HCT116 (cell line): ENCODE data around the gene HDAC11. TPM values are rescaled to one million over a fixed set of nuclear protein-coding genes. Genes with fewer than 3 reads are reported as not detected.

Experiments
- ATAC-seq: fragments of 200-7000 bp; cut with Tn5 transposase; 2 replicates; pipeline ENCODE4 v1.9.1; 2020; ENCODE audit warnings: mild to moderate bottlenecking, moderate library complexity
- BruUV-seq: library from RNA; stranded (reverse); fragments of 400-500 nt; replicated peaks from 2 replicates; lab custom pipeline; 2021; lab: Mats Ljungman, UMichigan
- CTCF ChIA-PET: fragments of 300-600 bp; sonication (Branson Sonifier 250); formaldehyde crosslinking; loops from one replicate; lab custom pipeline; 2021; ENCODE audit warnings: antibody characterized with exemption; lab: Charles Lee
- POLR2A ChIA-PET: fragments of 300-600, 350-600 bp; sonication (Branson Sonifier 250); formaldehyde crosslinking; loops from one replicate; lab custom pipeline; 2021; ENCODE audit warnings: antibody characterized with exemption; lab: Charles Lee
- RAD21 ChIA-PET, 2 experiments: fragments of 300-600 bp; sonication (Branson Sonifier 250); formaldehyde crosslinking; loops; one replicate each; lab custom pipeline; 2023; ENCODE audit warnings: low total read pairs in 2 of 2; ENCODE audit not compliant: uncharacterized antibody in 2 of 2, unreplicated experiment in 2 of 2, low non-redundant PET in 1 of 2; lab: Charles Lee
- DNase-seq: peaks from one replicate; pipeline ENCODE4 v3.0.0-alpha.2; 2010; ENCODE audit warnings: low read depth, low spot score
- H2AFZ ChIP-seq: fragments of 200-600 bp; shearing (Covaris generic), sonication (generic); 2 replicates; pipeline ENCODE4 v1.6.1; 2017; ENCODE audit warnings: low read depth, mixed run types, mixed read lengths, antibody characterized with exemption, low read length; ENCODE audit not compliant: poor library complexity, severe bottlenecking
- H3K27ac ChIP-seq: 2 replicates; pipeline ENCODE4 v1.5.1; 2012; ENCODE audit warnings: low read depth, low read length
- H3K27me3 ChIP-seq: fragments of 200-600 bp; sonication (generic); 2 replicates; pipeline ENCODE4 v1.6.1; 2016; ENCODE audit warnings: mixed run types, low read length, mixed read lengths; ENCODE audit not compliant: insufficient read depth
- H3K36me3 ChIP-seq, 2 experiments: fragments of 200-500 bp in 1 of 2; fragments of 200-600 bp in 1 of 2; sonication (Bioruptor generic) in 1 of 2; sonication (generic) in 1 of 2; 2 replicates each; pipeline versions ENCODE4 v1.5.1 to v1.6.1; 2014 to 2016; ENCODE audit warnings: low read length in 2 of 2, inconsistent platforms in 1 of 2, mixed read lengths in 1 of 2, mixed run types in 1 of 2; ENCODE audit not compliant: insufficient read depth in 2 of 2, control insufficient read depth in 1 of 2
- H3K4me1 ChIP-seq, 2 experiments: fragments of 200-600 bp in 1 of 2; sonication (generic) in 1 of 2; 2 replicates each; pipeline versions ENCODE4 v1.5.1 to v1.6.1; 2012 to 2017; ENCODE audit warnings: low read length in 2 of 2, inconsistent platforms in 1 of 2, mild to moderate bottlenecking in 1 of 2, mixed read lengths in 1 of 2, mixed run types in 1 of 2, moderate library complexity in 1 of 2; ENCODE audit not compliant: insufficient read depth in 2 of 2, control insufficient read depth in 1 of 2
- H3K4me2 ChIP-seq: fragments of 200-600 bp; sonication (generic); 2 replicates; pipeline ENCODE4 v1.6.1; 2017; ENCODE audit warnings: mixed run types, low read length, mixed read lengths
- H3K4me3 ChIP-seq, 2 experiments: fragments of 200-600 bp in 1 of 2; sonication (generic) in 1 of 2; replicated peaks in 1 of 2; 2 replicates each; pipeline ENCODE4 v1.5.1; 2011 to 2016; ENCODE audit warnings: low read length in 2 of 2, control low read depth in 1 of 2, low read depth in 1 of 2, mild to moderate bottlenecking in 1 of 2, mixed read lengths in 1 of 2, mixed run types in 1 of 2
- H3K79me2 ChIP-seq: fragments of 200-600 bp; sonication (generic); 2 replicates; pipeline ENCODE4 v1.6.1; 2017; ENCODE audit warnings: mild to moderate bottlenecking, mixed run types, low read length, moderate library complexity, mixed read lengths; ENCODE audit not compliant: insufficient read depth
- H3K9ac ChIP-seq: fragments of 200-600 bp; sonication (generic); 2 replicates; pipeline ENCODE4 v1.6.1; 2016; ENCODE audit warnings: low read length, mixed read lengths
- H3K9me2 ChIP-seq: fragments of 200-600 bp; sonication (generic), shearing (Covaris generic); 2 replicates; pipeline ENCODE4 v1.6.1; 2017; ENCODE audit warnings: mixed run types, mild to moderate bottlenecking, moderate library complexity; ENCODE audit not compliant: insufficient read depth
- H3K9me3 ChIP-seq, 2 experiments: fragments of 200-500 bp in 1 of 2; fragments of 200-600 bp in 1 of 2; sonication (Bioruptor generic) in 1 of 2; sonication (generic) in 1 of 2; 2 replicates each; pipeline ENCODE4 v1.6.1; 2014 to 2017; ENCODE audit warnings: low read length in 2 of 2, mixed read lengths in 2 of 2, inconsistent platforms in 1 of 2, low read depth in 1 of 2, mild to moderate bottlenecking in 1 of 2, mixed run types in 1 of 2, moderate library complexity in 1 of 2; ENCODE audit not compliant: control insufficient read depth in 1 of 2, insufficient read depth in 1 of 2
- H4K20me1 ChIP-seq: fragments of 200-600 bp; sonication (generic), shearing (Covaris generic); 2 replicates; pipeline ENCODE4 v1.6.1; 2017; ENCODE audit warnings: mixed run types, mild to moderate bottlenecking, moderate library complexity; ENCODE audit not compliant: insufficient read depth
- CEBPB ChIP-seq: IDR thresholded peaks from 2 replicates; pipeline ENCODE4 v1.6.1; 2012; ENCODE audit warnings: low read depth
- ELF1 ChIP-seq: IDR thresholded peaks from 2 replicates; pipeline ENCODE4 v1.6.1; 2012; ENCODE audit warnings: low read depth, borderline replicate concordance
- EZH2phosphoT487 ChIP-seq: fragments of 200-600 bp; IDR thresholded peaks from 2 replicates; pipeline ENCODE4 v1.6.1; 2018; ENCODE audit warnings: antibody characterized with exemption, borderline replicate concordance
- FOSL1 ChIP-seq: IDR thresholded peaks from 2 replicates; pipeline ENCODE4 v1.6.1; 2012; ENCODE audit warnings: low read depth
- JUND ChIP-seq: IDR thresholded peaks from 2 replicates; pipeline ENCODE4 v1.6.1; 2012
- POLR2A ChIP-seq: IDR thresholded peaks from 2 replicates; pipeline ENCODE4 v1.7.0; 2011; ENCODE audit warnings: borderline replicate concordance; ENCODE audit not compliant: insufficient read depth, insufficient read length; ENCODE audit errors: extremely low read depth
- RAD21 ChIP-seq: IDR thresholded peaks from 2 replicates; pipeline ENCODE4 v1.6.1; 2012; ENCODE audit warnings: low read depth, mild to moderate bottlenecking
- SIN3A ChIP-seq: IDR thresholded peaks from 2 replicates; pipeline ENCODE4 v1.6.1; 2012; ENCODE audit warnings: low read depth
- SP1 ChIP-seq: IDR thresholded peaks from 2 replicates; pipeline ENCODE4 v1.6.1; 2012; ENCODE audit warnings: low read depth
- SRF ChIP-seq: IDR thresholded peaks from 2 replicates; pipeline ENCODE4 v1.6.1; 2012; ENCODE audit warnings: low read depth
- TCF7L2 ChIP-seq: IDR thresholded peaks from 2 replicates; pipeline ENCODE4 v1.7.0; 2011; ENCODE audit warnings: borderline replicate concordance, inconsistent platforms; ENCODE audit not compliant: insufficient read depth, insufficient read length; ENCODE audit errors: extremely low read depth
- ZFX ChIP-seq: fragments of 450-650 bp; IDR thresholded peaks from 2 replicates; pipeline ENCODE4 v1.6.1; 2017
- ZNF274 ChIP-seq: fragments of 200-500 bp; sonication (Bioruptor generic); IDR thresholded peaks from 2 replicates; pipeline ENCODE4 v1.6.1; 2014; ENCODE audit warnings: mild to moderate bottlenecking, low read depth, low read length, inconsistent platforms
- intact Hi-C: fragments of 100-400 bp; cut with micrococcal nuclease; formaldehyde crosslinking; loops from 2 replicates; pipeline ENCODE4 v1.10.0; 2022
- total RNA-seq: library from RNA; stranded (reverse); gene quantifications from one replicate; pipeline ENCODE4 v1.2.1, GENCODE V29; 2021; ENCODE audit not compliant: unreplicated experiment
- TF ChIP-seq, protein P1 (sequence below), 3 experiments: fragments of 200-600 bp in 1 of 3; sonication (generic) in 1 of 3; IDR thresholded peaks in 2 of 3; conservative IDR thresholded peaks in 1 of 3; 2 replicates each; pipeline ENCODE4 v1.5.1; 2012 to 2017; ENCODE audit warnings: low read depth in 2 of 3, low read length in 2 of 3, antibody characterized with exemption in 1 of 3, borderline replicate concordance in 1 of 3, control low read depth in 1 of 3, mild to moderate bottlenecking in 1 of 3, mixed read lengths in 1 of 3, mixed run types in 1 of 3, moderate library complexity in 1 of 3; ENCODE audit not compliant: insufficient read depth in 1 of 3
- TF ChIP-seq, protein P2 (sequence below): IDR thresholded peaks from 2 replicates; pipeline ENCODE4 v1.6.1; 2011; ENCODE audit warnings: mild to moderate bottlenecking, low read length, moderate library complexity; ENCODE audit not compliant: insufficient replicate concordance; ENCODE audit errors: extremely low read depth
- TF ChIP-seq, protein P3 (sequence below): IDR thresholded peaks from 2 replicates; pipeline ENCODE4 v1.6.1; 2012

The HDAC11 gene
- total RNA-seq, 1 experiment from 2014 or later = 16.1 TPM

- Histone ChIP-seq H4K20me1 (no peaks in the 10 kb centered on the region), H3K4me3 (no peak overlapping the region), H3K27ac (no peak overlapping the region), H3K4me2 (no peak overlapping the region), H3K9me2 (no peaks in the 10 kb centered on the region), H3K36me3 (no peaks in the 10 kb centered on the region; a peak in 1 of 4 replicates), H2AFZ (no peak overlapping the region), H3K9ac (no peak overlapping the region), H3K79me2 (no peaks in the 10 kb centered on the region), H3K9me3 (no peaks in the 10 kb centered on the region), H3K4me1 (peaks cover 0 to 3% of the 10 kb centered on the region in 2 experiments; a peak in 1 of 4 replicates), H3K27me3 (no peaks in the 10 kb centered on the region)
- POLR2A ChIA-PET = no interaction called here
- no peak for TF ChIP-seq TCF7L2
- no peak for TF ChIP-seq SIN3A
- TF ChIP-seq POLR2A = no peak
- TF ChIP-seq FOSL1 = no peak
- RAD21 ChIA-PET = no interaction called here
- no TSS peak for BruUV-seq
- CTCF ChIA-PET = interaction anchor here (8.2 kb wide), 1 partner anchor 145 kb away, joined by 245 read pairs; no protein-coding TSS in a partner anchor
- DNase-seq = no peak
- ATAC-seq = no peak
- intact Hi-C loops = no loop called here
These were observed 21.4 kb downstream of the HDAC11 start for GRCh38 chr3:13501521-13501920.

GRCh38 chr3:13501958-13502790 lies 22.1 kb downstream of the HDAC11 start:
- intact Hi-C loops = no loop called here
- DNase-seq (no peak), ATAC-seq (no peak)
- Histone ChIP-seq H3K4me1 (no peaks in the 10 kb centered on the region; a peak in 1 of 4 replicates), H3K4me3 (no peak overlapping the region), H3K27ac (no peak overlapping the region), H3K79me2 (no peaks in the 10 kb centered on the region), H4K20me1 (no peaks in the 10 kb centered on the region), H3K9ac (no peak overlapping the region), H3K9me3 (no peaks in the 10 kb centered on the region), H3K27me3 (no peaks in the 10 kb centered on the region), H3K4me2 (no peak overlapping the region), H3K9me2 (no peaks in the 10 kb centered on the region), H3K36me3 (no peaks in the 10 kb centered on the region; a peak in 1 of 4 replicates), H2AFZ (no peak overlapping the region)
- TF ChIP-seq SP1 (no peak), POLR2A (no peak), RAD21 (no peak), EZH2phosphoT487 (no peak), SRF (no peak), ELF1 (no peak), SIN3A (no peak), FOSL1 (no peak), ZFX (no peak), JUND (no peak), ZNF274 (no peak), CEBPB (no peak)
- TF ChIP-seq, protein P1, sequence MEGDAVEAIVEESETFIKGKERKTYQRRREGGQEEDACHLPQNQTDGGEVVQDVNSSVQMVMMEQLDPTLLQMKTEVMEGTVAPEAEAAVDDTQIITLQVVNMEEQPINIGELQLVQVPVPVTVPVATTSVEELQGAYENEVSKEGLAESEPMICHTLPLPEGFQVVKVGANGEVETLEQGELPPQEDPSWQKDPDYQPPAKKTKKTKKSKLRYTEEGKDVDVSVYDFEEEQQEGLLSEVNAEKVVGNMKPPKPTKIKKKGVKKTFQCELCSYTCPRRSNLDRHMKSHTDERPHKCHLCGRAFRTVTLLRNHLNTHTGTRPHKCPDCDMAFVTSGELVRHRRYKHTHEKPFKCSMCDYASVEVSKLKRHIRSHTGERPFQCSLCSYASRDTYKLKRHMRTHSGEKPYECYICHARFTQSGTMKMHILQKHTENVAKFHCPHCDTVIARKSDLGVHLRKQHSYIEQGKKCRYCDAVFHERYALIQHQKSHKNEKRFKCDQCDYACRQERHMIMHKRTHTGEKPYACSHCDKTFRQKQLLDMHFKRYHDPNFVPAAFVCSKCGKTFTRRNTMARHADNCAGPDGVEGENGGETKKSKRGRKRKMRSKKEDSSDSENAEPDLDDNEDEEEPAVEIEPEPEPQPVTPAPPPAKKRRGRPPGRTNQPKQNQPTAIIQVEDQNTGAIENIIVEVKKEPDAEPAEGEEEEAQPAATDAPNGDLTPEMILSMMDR (IDR thresholded peaks at IDR 0.05 in 2 of 3, conservative IDR thresholded peaks at IDR 0.05 in 1 of 3; ENCODE audit: borderline replicate concordance in 1 of 3, insufficient read depth in 1 of 3, low read depth in 2 of 3, low read length in 2 of 3) = no peak
- TF ChIP-seq, protein P2, sequence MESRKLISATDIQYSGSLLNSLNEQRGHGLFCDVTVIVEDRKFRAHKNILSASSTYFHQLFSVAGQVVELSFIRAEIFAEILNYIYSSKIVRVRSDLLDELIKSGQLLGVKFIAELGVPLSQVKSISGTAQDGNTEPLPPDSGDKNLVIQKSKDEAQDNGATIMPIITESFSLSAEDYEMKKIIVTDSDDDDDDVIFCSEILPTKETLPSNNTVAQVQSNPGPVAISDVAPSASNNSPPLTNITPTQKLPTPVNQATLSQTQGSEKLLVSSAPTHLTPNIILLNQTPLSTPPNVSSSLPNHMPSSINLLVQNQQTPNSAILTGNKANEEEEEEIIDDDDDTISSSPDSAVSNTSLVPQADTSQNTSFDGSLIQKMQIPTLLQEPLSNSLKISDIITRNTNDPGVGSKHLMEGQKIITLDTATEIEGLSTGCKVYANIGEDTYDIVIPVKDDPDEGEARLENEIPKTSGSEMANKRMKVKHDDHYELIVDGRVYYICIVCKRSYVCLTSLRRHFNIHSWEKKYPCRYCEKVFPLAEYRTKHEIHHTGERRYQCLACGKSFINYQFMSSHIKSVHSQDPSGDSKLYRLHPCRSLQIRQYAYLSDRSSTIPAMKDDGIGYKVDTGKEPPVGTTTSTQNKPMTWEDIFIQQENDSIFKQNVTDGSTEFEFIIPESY = no peak
- TF ChIP-seq, protein P3, sequence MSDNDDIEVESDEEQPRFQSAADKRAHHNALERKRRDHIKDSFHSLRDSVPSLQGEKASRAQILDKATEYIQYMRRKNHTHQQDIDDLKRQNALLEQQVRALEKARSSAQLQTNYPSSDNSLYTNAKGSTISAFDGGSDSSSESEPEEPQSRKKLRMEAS = no peak
- CTCF ChIA-PET = interaction anchor here (8.2 kb wide), 1 partner anchor 145 kb away, joined by 245 read pairs; no protein-coding TSS in a partner anchor
- RAD21 ChIA-PET = no interaction called here
- no TSS peak for BruUV-seq
- POLR2A ChIA-PET = no interaction called here
